Caco-2 (cell line): ENCODE data around the gene MROH7. TPM values are rescaled to one million over a fixed set of nuclear protein-coding genes. Genes with fewer than 3 reads are reported as not detected.

Experiments
- BruUV-seq: library from RNA; stranded (reverse); fragments of 400-500 nt; replicated peaks from 2 replicates; lab custom pipeline; 2021; lab: Mats Ljungman, UMichigan
- CTCF ChIA-PET: fragments of 300-600 bp; sonication (Branson Sonifier 250); formaldehyde crosslinking; loops from one replicate; lab custom pipeline; 2022; ENCODE audit warnings: antibody characterized with exemption; lab: Charles Lee
- POLR2A ChIA-PET: fragments of 300-600 bp; sonication (Branson Sonifier 250); formaldehyde crosslinking; loops from one replicate; lab custom pipeline; 2022; ENCODE audit warnings: antibody characterized with exemption; lab: Charles Lee
- DNase-seq, 2 experiments: peaks; one replicate each; pipeline versions ENCODE4 v3.0.0 to v3.0.0-alpha.2; 2020 to 2022
- H3K27me3 ChIP-seq: replicated peaks from 2 replicates; pipeline ENCODE4 v1.6.0; 2011; ENCODE audit warnings: low read length; ENCODE audit not compliant: control insufficient read depth, insufficient read depth
- H3K36me3 ChIP-seq: 2 replicates; pipeline ENCODE4 v1.5.1; 2011; ENCODE audit warnings: low read length; ENCODE audit not compliant: control insufficient read depth, insufficient read depth
- H3K4me1 ChIP-seq: fragments of 250-450 bp; sonication (Bioruptor Pico); 2 replicates; pipeline ENCODE4 v1.5.1; 2020; ENCODE audit warnings: mild to moderate bottlenecking
- H3K4me3 ChIP-seq: 2 replicates; pipeline ENCODE4 v1.5.1; 2011; ENCODE audit warnings: low read depth, mild to moderate bottlenecking, control low read depth, low read length
- H3K9me3 ChIP-seq: fragments of 250-450 bp; sonication (Bioruptor Pico); 2 replicates; pipeline ENCODE4 v1.5.1; 2020; ENCODE audit warnings: mild to moderate bottlenecking, moderate library complexity
- H3K27ac Mint-ChIP-seq: one replicate; pipeline ENCODE4 v1.8.0; 2022; ENCODE audit warnings: mixed read lengths; ENCODE audit not compliant: unreplicated experiment
- H3K27me3 Mint-ChIP-seq: one replicate; pipeline ENCODE4 v1.8.0; 2022; ENCODE audit warnings: mixed read lengths; ENCODE audit not compliant: insufficient read depth, unreplicated experiment
- H3K36me3 Mint-ChIP-seq: one replicate; pipeline ENCODE4 v1.8.0; 2022; ENCODE audit warnings: mild to moderate bottlenecking, mixed read lengths; ENCODE audit not compliant: insufficient read depth, unreplicated experiment
- H3K4me1 Mint-ChIP-seq: one replicate; pipeline ENCODE4 v1.8.0; 2022; ENCODE audit warnings: low read depth, mixed read lengths; ENCODE audit not compliant: unreplicated experiment
- H3K4me3 Mint-ChIP-seq: one replicate; pipeline ENCODE4 v1.8.0; 2022; ENCODE audit warnings: mild to moderate bottlenecking, moderate library complexity, mixed read lengths; ENCODE audit not compliant: unreplicated experiment
- H3K9me3 Mint-ChIP-seq: one replicate; pipeline ENCODE4 v1.8.0; 2022; ENCODE audit warnings: mixed read lengths; ENCODE audit not compliant: unreplicated experiment
- intact Hi-C: fragments of 100-400 bp; cut with micrococcal nuclease; formaldehyde crosslinking; loops from one replicate; pipeline ENCODE4 v1.10.0; 2022; ENCODE audit not compliant: unreplicated experiment
- total RNA-seq: library from RNA; stranded (reverse); gene quantifications from 2 replicates; pipeline ENCODE4 v1.2.3, GENCODE V29; 2022
- TF ChIP-seq, protein P1 (sequence below), 2 experiments: fragments of 200-600 bp in 1 of 2; IDR thresholded peaks; 1 replicate in 1 of 2; 2 replicates in 1 of 2; pipeline versions ENCODE4 v1.5.1 to v1.8.0; 2011 to 2022; ENCODE audit warnings: antibody characterized with exemption in 1 of 2, control low read depth in 1 of 2, inconsistent platforms in 1 of 2, low read depth in 1 of 2, low read length in 1 of 2, mild to moderate bottlenecking in 1 of 2, moderate library complexity in 1 of 2; ENCODE audit not compliant: insufficient read depth in 1 of 2, severe bottlenecking in 1 of 2, unreplicated experiment in 1 of 2

Gene MROH7
- total RNA-seq, 1 experiment from 2014 or later: not detected

DNA sequence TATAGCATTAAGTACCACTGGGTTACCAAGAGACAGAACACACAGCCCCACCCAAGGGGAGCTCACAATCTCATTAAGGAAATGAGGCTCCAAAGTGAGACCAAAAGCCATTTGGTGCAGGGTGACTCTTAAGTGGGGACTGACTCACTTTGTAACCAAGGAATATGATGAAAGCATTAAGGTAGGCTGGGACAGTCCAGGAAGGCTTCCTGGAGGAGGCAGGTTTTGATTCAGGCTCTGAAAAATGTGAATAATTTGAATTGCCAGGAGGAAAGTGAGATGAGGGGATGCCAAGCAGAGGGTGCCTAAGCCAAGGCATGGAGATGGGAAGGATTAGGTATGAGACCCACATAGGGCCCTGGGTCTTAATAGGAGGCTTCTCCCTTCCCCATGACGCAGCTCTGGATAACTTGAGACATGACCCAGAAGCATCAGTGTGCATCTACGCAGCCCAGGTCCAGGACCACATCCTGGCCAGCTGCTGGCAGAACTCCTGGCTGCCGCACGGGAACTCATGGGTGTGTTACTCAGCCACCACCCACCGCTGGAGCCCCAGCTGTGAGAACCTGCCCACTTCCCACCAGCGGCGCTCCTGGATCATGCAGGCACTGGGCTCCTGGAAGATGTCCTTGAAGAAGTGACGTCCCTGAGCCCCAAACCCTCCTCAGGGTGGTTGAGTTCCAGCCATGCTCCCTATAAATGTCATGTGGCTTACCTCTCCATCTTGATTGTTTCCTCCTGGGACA, 68.1 kb downstream of the MROH7 start:
- no peak overlapping the region for H3K4me3 ChIP-seq
- no peaks in the 10 kb centered on the region for H3K4me1 ChIP-seq
- no peaks in the 10 kb centered on the region for H3K9me3 ChIP-seq
- no peak overlapping the region for H3K4me3 Mint-ChIP-seq
- H3K9me3 Mint-ChIP-seq: no peaks in the 10 kb centered on the region
- H3K36me3 Mint-ChIP-seq: peaks cover 5% of the 10 kb centered on the region
- no peak for DNase-seq
- ChIA-PET CTCF (no interaction called here), POLR2A (no interaction called here)
- H3K4me1 Mint-ChIP-seq: no peaks in the 10 kb centered on the region
- peaks cover 8% of the 10 kb centered on the region for H3K27me3 Mint-ChIP-seq
- no peak overlapping the region for H3K27ac Mint-ChIP-seq
- BruUV-seq: no TSS peak
- TF ChIP-seq, protein P1, sequence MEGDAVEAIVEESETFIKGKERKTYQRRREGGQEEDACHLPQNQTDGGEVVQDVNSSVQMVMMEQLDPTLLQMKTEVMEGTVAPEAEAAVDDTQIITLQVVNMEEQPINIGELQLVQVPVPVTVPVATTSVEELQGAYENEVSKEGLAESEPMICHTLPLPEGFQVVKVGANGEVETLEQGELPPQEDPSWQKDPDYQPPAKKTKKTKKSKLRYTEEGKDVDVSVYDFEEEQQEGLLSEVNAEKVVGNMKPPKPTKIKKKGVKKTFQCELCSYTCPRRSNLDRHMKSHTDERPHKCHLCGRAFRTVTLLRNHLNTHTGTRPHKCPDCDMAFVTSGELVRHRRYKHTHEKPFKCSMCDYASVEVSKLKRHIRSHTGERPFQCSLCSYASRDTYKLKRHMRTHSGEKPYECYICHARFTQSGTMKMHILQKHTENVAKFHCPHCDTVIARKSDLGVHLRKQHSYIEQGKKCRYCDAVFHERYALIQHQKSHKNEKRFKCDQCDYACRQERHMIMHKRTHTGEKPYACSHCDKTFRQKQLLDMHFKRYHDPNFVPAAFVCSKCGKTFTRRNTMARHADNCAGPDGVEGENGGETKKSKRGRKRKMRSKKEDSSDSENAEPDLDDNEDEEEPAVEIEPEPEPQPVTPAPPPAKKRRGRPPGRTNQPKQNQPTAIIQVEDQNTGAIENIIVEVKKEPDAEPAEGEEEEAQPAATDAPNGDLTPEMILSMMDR (IDR thresholded peaks at IDR 0.05; ENCODE audit: insufficient read depth in 1 of 2, low read depth in 1 of 2, low read length in 1 of 2, severe bottlenecking in 1 of 2, unreplicated experiment in 1 of 2): no peak
- H3K36me3 ChIP-seq: no peaks in the 10 kb centered on the region
- intact Hi-C loops: no loop called here
- H3K27me3 ChIP-seq: no peaks in the 10 kb centered on the region

DNA sequence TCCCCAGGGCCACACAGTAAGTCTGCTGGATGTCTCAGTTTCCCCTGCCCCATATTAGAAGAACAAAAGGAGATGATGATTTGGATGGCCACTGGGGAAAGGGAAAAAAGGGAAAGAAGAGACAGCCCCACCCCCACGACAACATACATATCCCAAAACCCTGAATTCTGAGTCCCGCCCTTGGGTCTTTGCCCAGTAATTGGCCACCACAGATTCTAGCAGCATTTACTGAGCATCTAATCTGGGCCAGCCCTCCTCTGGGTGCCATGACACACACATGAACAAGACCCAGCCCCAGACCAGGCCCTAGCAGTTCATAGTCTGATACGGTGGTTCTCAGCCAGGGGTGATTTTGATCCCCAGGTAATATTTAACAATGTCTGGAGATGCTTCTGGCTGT, 68.8 kb downstream of the MROH7 start:
- no peaks in the 10 kb centered on the region for H3K27me3 ChIP-seq
- no peak overlapping the region for H3K4me3 ChIP-seq
- no TSS peak for BruUV-seq
- Mint-ChIP-seq H3K27me3 (peaks cover 3% of the 10 kb centered on the region), H3K9me3 (no peaks in the 10 kb centered on the region), H3K4me3 (no peak overlapping the region), H3K36me3 (peaks cover 5% of the 10 kb centered on the region), H3K4me1 (peaks cover 6% of the 10 kb centered on the region), H3K27ac (no peak overlapping the region)
- H3K4me1 ChIP-seq: no peaks in the 10 kb centered on the region
- no peaks in the 10 kb centered on the region for H3K36me3 ChIP-seq
- no peak for DNase-seq
- H3K9me3 ChIP-seq: no peaks in the 10 kb centered on the region
- intact Hi-C loops: no loop called here
- ChIA-PET POLR2A (no interaction called here), CTCF (no interaction called here)
- TF ChIP-seq, protein P1 (IDR thresholded peaks at IDR 0.05; ENCODE audit: insufficient read depth in 1 of 2, low read depth in 1 of 2, low read length in 1 of 2, severe bottlenecking in 1 of 2, unreplicated experiment in 1 of 2): no peak

DNA sequence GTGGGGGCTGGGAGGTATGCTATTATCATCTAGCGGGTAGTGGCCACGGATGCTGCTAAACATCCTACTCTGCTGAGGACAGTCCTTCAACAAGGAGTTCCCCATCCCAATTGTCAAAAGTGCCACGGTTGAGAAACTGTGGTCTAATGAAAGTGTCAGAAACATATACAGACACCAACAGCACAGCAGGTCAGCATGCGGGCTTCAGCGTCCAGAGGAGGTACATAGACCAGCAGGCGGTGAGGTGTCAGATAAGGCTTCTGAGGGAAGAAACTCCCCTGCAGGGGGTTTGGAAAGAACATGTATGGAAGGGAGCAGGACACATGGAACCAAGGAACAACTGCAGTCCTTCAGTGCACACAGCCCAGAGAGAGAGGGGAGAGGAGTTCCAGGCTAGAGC, 69.3 kb downstream of the MROH7 start:
- ChIA-PET CTCF (no interaction called here), POLR2A (no interaction called here)

More for the DNA sequence above, 69.3 kb downstream of the MROH7 start:
- DNase-seq: no peak
- no peak overlapping the region for H3K4me3 Mint-ChIP-seq
- H3K4me3 ChIP-seq: no peak overlapping the region
- intact Hi-C loops: no loop called here
- no TSS peak for BruUV-seq
- H3K4me1 ChIP-seq: no peaks in the 10 kb centered on the region
- no peaks in the 10 kb centered on the region for H3K9me3 ChIP-seq
- peaks cover 5% of the 10 kb centered on the region for H3K36me3 Mint-ChIP-seq
- TF ChIP-seq, protein P1 (IDR thresholded peaks at IDR 0.05; ENCODE audit: insufficient read depth in 1 of 2, low read depth in 1 of 2, low read length in 1 of 2, severe bottlenecking in 1 of 2, unreplicated experiment in 1 of 2): no peak
- H3K4me1 Mint-ChIP-seq: peaks cover 8% of the 10 kb centered on the region
- H3K36me3 ChIP-seq: no peaks in the 10 kb centered on the region
- H3K27ac Mint-ChIP-seq: no peak overlapping the region
- peaks cover 2% of the 10 kb centered on the region for H3K27me3 Mint-ChIP-seq
- H3K27me3 ChIP-seq: no peaks in the 10 kb centered on the region
- H3K9me3 Mint-ChIP-seq: no peaks in the 10 kb centered on the region
